Tibial artery (tissue), 4 donors: ENCODE results near the gene XPNPEP3.

ENCODE experiments used
- DNase-seq, 2 donors: peaks; one replicate each; pipeline ENCODE4 v3.0.0-alpha.2; 2019
- H3K27ac ChIP-seq, 2 donors: fragments of 200-600 bp; sonication (generic) in 1 of 2; 1 replicate in 1 of 2; 2 replicates in 1 of 2; pipeline ENCODE4 v1.5.1; 2018 to 2019; ENCODE audit warnings: mild to moderate bottlenecking in 1 of 2
- H3K27me3 ChIP-seq, 2 donors: fragments of 200-600 bp; sonication (generic) in 1 of 2; one replicate each; pipeline versions ENCODE4 v1.5.1 to v1.6.0; 2016 to 2019
- H3K36me3 ChIP-seq, 3 donors: fragments of 200-600 bp; sonication (generic) in 2 of 3; one replicate each; pipeline ENCODE4 v1.5.1; 2016 to 2019; ENCODE audit warnings: mild to moderate bottlenecking in 2 of 3
- H3K4me1 ChIP-seq, 4 donors: fragments of 200-600 bp; sonication (generic) in 2 of 4; 1 replicate in 3 of 4; 2 replicates in 1 of 4; pipeline ENCODE4 v1.5.1; 2016 to 2019
- H3K4me3 ChIP-seq, 2 donors: fragments of 200-600 bp; sonication (generic) in 1 of 2; 1 replicate in 1 of 2; 2 replicates in 1 of 2; pipeline ENCODE4 v1.5.1; 2018 to 2019; ENCODE audit warnings: mild to moderate bottlenecking in 2 of 2
- H3K9me3 ChIP-seq, 3 donors: fragments of 200-600 bp; sonication (generic) in 1 of 3; one replicate each; pipeline ENCODE4 v1.5.1; 2016 to 2019
- intact Hi-C: fragments of 100-400 bp; cut with DNase I; formaldehyde crosslinking; loops from one replicate; pipeline ENCODE4 v1.15.0; 2023; ENCODE audit warnings: low total_unique reads
- TF ChIP-seq, protein P1 (sequence below), 2 experiments: fragments of 200-600 bp in 1 of 2; fragments of 450-650 bp in 1 of 2; IDR thresholded peaks; one replicate each; pipeline ENCODE4 v1.5.1; 2017 to 2019; ENCODE audit warnings: antibody characterized with exemption in 2 of 2, mild to moderate bottlenecking in 1 of 2, moderate library complexity in 1 of 2

Gene XPNPEP3

DNA sequence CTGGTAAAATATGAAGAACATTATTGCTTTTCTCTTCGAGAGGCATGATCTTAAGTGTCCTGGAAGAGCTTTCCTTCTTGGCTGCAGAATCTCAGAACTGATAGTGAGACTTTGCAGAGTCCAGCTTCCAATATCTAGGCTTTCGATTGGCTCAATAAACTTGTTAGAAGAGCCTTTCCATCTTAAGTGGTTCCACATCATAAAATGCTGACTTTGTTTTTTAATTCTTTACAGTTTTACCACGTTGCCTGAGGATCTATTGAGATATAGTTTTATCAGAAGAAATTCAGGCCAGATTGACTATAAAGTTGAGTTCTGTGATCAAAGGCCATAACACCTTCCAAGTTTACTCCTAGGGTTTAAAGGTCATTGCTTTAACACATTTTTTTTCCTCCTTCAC is 20.5 kb downstream of the XPNPEP3 start:
- Histone ChIP-seq H3K27me3 (no peaks in the 10 kb centered on the region), H3K9me3 (no peaks in the 10 kb centered on the region), H3K36me3 (peaks cover 12 to 45% (median 20%) of the 10 kb centered on the region in 3 donors), H3K4me3 (no peak overlapping the region), H3K4me1 (no peaks in the 10 kb centered on the region), H3K27ac (no peak overlapping the region)
- TF ChIP-seq, protein P1, sequence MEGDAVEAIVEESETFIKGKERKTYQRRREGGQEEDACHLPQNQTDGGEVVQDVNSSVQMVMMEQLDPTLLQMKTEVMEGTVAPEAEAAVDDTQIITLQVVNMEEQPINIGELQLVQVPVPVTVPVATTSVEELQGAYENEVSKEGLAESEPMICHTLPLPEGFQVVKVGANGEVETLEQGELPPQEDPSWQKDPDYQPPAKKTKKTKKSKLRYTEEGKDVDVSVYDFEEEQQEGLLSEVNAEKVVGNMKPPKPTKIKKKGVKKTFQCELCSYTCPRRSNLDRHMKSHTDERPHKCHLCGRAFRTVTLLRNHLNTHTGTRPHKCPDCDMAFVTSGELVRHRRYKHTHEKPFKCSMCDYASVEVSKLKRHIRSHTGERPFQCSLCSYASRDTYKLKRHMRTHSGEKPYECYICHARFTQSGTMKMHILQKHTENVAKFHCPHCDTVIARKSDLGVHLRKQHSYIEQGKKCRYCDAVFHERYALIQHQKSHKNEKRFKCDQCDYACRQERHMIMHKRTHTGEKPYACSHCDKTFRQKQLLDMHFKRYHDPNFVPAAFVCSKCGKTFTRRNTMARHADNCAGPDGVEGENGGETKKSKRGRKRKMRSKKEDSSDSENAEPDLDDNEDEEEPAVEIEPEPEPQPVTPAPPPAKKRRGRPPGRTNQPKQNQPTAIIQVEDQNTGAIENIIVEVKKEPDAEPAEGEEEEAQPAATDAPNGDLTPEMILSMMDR (IDR thresholded peaks at IDR 0.05): no peak
- no peak for DNase-seq
- intact Hi-C loops: no loop called here

DNA sequence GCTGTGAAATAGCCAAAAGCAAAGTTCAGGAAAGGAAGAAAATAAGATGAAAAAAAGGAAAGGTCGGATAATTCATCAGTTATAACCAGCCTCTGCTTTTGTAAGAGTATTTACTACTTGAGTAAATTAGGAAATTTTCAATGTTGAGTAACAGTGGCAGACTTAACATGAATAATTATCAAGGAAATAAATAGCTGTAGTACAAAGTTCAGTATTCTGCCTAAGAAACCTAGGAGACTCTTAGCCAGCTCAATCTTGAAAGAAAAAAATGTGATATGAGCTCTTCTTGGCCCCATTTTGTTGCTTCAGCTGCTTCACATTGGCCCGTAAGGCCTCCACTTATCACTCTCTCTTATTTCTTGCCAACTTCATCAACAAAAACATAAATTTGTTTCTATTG is 22.0 kb downstream of the XPNPEP3 start:
- Histone ChIP-seq H3K27me3 (no peaks in the 10 kb centered on the region), H3K4me3 (no peak overlapping the region), H3K9me3 (no peaks in the 10 kb centered on the region), H3K4me1 (no peaks in the 10 kb centered on the region), H3K36me3 (peaks cover 15 to 51% (median 28%) of the 10 kb centered on the region in 3 donors), H3K27ac (no peak overlapping the region)
- intact Hi-C loops: no loop called here
- TF ChIP-seq, protein P1 (IDR thresholded peaks at IDR 0.05): no peak
- DNase-seq: no peak

DNA sequence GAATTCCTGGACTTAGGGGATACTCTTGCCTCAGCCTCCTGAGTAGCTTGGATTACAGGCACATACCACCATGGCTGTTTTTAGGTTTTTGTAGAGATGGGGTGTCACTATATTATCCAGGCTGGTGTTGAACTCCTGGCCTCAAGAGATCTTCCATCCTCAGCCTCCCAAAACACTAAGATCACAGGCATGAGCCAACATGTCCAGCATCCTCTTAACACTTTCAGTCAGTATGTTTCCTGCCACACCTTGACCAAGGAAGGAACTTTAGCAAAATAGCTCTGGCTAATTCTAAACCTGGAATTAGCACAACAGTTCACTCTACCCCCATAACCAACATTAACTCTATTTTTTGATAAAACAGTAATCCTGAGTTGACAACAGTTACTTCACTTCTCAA is 32.2 kb downstream of the XPNPEP3 start:
- Histone ChIP-seq H3K4me1 (no peaks in the 10 kb centered on the region), H3K36me3 (peaks cover 30 to 87% (median 66%) of the 10 kb centered on the region in 3 donors), H3K4me3 (no peak overlapping the region), H3K27me3 (no peaks in the 10 kb centered on the region), H3K9me3 (no peaks in the 10 kb centered on the region), H3K27ac (no peak overlapping the region)
- intact Hi-C loops: no loop called here
- no peak for DNase-seq
- TF ChIP-seq, protein P1 (IDR thresholded peaks at IDR 0.05): no peak

DNA sequence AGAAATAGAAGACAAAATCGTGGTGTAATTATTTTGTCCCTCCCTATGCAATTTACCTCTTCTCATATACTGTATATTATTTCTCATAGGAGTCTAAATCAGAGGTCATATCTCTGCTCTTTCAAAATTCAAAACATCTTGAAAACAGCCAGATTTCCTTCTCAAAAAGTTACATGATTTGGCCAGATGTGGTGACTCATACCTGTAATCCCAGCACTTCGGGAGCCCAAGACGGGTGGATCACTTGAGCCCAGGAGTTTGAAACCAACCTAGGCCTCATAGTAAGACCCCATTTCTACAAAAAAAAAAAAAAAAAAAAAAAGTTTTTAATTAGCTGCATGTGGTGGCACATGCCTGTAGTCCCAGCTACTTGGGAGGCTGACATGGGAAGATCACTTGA is 33.9 kb downstream of the XPNPEP3 start:
- Histone ChIP-seq H3K27me3 (no peaks in the 10 kb centered on the region), H3K36me3 (peaks cover 21 to 84% (median 53%) of the 10 kb centered on the region in 3 donors)
- intact Hi-C loops: no loop called here

DNA sequence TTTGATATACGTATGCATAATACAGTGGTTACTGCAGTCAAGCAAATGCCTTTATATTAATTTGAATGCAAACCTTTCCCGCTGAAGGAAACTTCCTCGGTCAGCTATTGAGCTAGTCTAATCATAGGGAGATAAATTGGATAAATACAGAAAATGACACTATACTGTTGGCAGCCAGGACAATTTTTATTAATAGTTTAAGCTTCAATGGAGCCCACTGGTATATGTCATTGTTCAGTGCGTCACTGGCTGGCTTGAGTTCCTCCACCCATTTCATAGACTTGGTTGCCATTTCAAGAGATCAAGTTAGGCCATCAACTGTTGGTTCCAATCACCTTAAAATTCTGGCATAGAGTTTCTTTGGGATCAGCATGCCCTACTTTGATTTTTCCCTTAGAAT is 37.5 kb downstream of the XPNPEP3 start:
- Histone ChIP-seq H3K4me3 (no peak overlapping the region), H3K9me3 (no peaks in the 10 kb centered on the region), H3K27ac (no peak overlapping the region), H3K36me3 (peaks cover 0 to 48% (median 21%) of the 10 kb centered on the region in 3 donors), H3K4me1 (no peaks in the 10 kb centered on the region), H3K27me3 (no peaks in the 10 kb centered on the region)
- intact Hi-C loops: no loop called here
- TF ChIP-seq, protein P1 (IDR thresholded peaks at IDR 0.05): no peak
- DNase-seq: no peak

More for the DNA sequence above, 33.9 kb downstream of the XPNPEP3 start:
- Histone ChIP-seq H3K4me3 (no peak overlapping the region), H3K9me3 (no peaks in the 10 kb centered on the region), H3K4me1 (no peaks in the 10 kb centered on the region), H3K27ac (no peak overlapping the region)
- no peak for DNase-seq
- TF ChIP-seq, protein P1 (IDR thresholded peaks at IDR 0.05): no peak

DNA sequence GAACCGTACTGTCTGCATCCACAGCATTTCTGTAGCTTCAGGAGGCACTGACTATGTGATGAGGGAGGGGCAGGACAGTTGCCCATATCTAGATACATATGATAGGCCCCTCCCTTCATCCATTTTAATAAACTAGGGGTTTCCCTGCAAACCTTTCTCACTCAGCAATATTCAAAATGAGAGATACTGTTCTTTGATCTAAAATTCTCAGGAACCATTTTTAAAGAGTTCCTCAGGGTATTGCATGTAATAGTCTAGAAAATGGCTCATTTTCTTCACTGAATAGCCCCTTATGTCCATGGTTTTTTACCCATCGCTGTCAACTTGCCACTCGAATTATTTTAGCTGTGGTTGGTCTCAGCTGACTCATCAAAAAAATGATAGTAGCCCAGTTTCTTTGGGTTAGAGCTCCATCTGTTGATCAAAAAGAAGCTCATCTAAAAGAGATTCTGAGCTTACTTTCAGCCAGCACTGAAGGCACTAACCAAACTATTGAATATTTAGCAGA is 42.0 kb downstream of the XPNPEP3 start:
- no peaks in the 10 kb centered on the region for H3K4me1 ChIP-seq
- no peak overlapping the region for H3K27ac ChIP-seq
- no peak overlapping the region for H3K4me3 ChIP-seq
- intact Hi-C loops: no loop called here
- H3K27me3 ChIP-seq: no peaks in the 10 kb centered on the region
- TF ChIP-seq, protein P1 (IDR thresholded peaks at IDR 0.05): peak; percentile 30 to 38
- H3K9me3 ChIP-seq: no peaks in the 10 kb centered on the region
- peaks cover 0 to 32% (median 0%) of the 10 kb centered on the region in 3 donors for H3K36me3 ChIP-seq
- DNase-seq: no peak
